IPS DF 6.9 (cell line): Measurements from ENCODE around the gene AGL.

Experiments
- DNase-seq: peaks from one replicate; pipeline ENCODE4 v3.0.0-alpha.2; 2013; ENCODE audit warnings: low read depth, low spot score
- H3K27ac ChIP-seq: one replicate; pipeline ENCODE4 v1.5.1; 2013; ENCODE audit warnings: low read length, control low read depth
- H3K27me3 ChIP-seq: 2 replicates; pipeline ENCODE4 v1.6.1; 2013; ENCODE audit warnings: mild to moderate bottlenecking, low read length; ENCODE audit not compliant: control insufficient read depth, insufficient read depth
- H3K36me3 ChIP-seq: 2 replicates; pipeline ENCODE4 v1.6.1; 2013; ENCODE audit warnings: low read length; ENCODE audit not compliant: control insufficient read depth, insufficient read depth
- H3K4me1 ChIP-seq: 2 replicates; pipeline ENCODE4 v1.6.1; 2013; ENCODE audit warnings: low read length; ENCODE audit not compliant: control insufficient read depth, insufficient read depth
- H3K4me3 ChIP-seq: 2 replicates; pipeline ENCODE4 v1.5.1; 2013; ENCODE audit warnings: mild to moderate bottlenecking, low read length
- H3K9me3 ChIP-seq: 2 replicates; pipeline ENCODE4 v1.6.1; 2013; ENCODE audit warnings: low read length, inconsistent platforms; ENCODE audit not compliant: control insufficient read depth, insufficient read depth
- WGBS: extraction: QIAGEN DNeasy Blood & Tissue Kit; methylation state at CpG from one replicate; pipeline ENCODE4 v1.1.7; 2013; ENCODE audit warnings: mixed read lengths, missing lambda C conversion rate; ENCODE audit not compliant: insufficient read length, insufficient coverage; 5-methylcytosine and 5-hydroxymethylcytosine counted together

Gene AGL

DNA sequence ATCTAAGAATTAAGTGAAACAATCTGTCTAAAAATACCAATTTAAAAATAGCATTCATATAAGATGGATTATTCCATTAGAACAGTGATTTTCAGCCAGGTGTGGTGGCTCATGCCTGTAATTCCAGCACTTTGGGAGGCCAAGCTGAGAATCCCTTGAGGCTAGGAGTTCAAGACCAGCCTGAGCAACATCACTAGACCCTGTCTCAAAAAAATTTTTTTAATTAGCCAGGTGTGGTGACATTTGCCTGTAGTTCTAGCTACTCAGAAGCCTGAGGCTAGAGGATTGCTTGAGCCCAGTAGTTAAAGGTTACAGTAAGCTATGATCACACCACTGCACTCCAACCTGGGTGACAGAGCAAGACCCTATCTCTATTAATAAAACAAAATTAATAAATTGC, 84.6 kb downstream of the AGL start:
- no peak overlapping the region for H3K27ac ChIP-seq
- no peaks in the 10 kb centered on the region for H3K9me3 ChIP-seq
- no peaks in the 10 kb centered on the region for H3K4me1 ChIP-seq
- DNase-seq = no peak
- no peaks in the 10 kb centered on the region for H3K27me3 ChIP-seq
- H3K36me3 ChIP-seq = no peaks in the 10 kb centered on the region
- no peak overlapping the region for H3K4me3 ChIP-seq

DNA sequence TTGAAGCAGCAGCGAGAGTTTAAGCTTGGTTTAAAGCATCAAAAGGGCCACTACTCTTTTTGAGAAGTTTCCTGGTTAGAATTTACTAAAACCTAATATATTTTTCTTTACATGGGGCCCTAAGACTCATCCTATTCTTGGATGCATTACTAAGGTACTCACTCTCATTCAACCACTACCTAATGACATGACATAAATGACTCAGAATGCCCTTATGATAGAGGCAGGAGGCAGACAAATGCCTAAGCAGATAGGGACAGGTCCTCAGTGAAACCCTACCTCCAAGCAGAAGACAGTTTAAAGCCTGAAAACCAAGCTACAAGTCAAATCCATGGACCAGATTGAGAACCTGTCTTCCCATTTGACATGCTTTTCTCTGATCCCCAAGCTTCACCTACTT, 85.4 kb downstream of the AGL start:
- whole genome bisulfite sequencing = no CpG with 5 or more reads among the region's 1 CpG
- H3K27me3 ChIP-seq = no peaks in the 10 kb centered on the region
- H3K4me1 ChIP-seq = no peaks in the 10 kb centered on the region
- no peak for DNase-seq
- no peak overlapping the region for H3K4me3 ChIP-seq
- H3K27ac ChIP-seq = no peak overlapping the region
- no peaks in the 10 kb centered on the region for H3K9me3 ChIP-seq
- no peaks in the 10 kb centered on the region for H3K36me3 ChIP-seq

DNA sequence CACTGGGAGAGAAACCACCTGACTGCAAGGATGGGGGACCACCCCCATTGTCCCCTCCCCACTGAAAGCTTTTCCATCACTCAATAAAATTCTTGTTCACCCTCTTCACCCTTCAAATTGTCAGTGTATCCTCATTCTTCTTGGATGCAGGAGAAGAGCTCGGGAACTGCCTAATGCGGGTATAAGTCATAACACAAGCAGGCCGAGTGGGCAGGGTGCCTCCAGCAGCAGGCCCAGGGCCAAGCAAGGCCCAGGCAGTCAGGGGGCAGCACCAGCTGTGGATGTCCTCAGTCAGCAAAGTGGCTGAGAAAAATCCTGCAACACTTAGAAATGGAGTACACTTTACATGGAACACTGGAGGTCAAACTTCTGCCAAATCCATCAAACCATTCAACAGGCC, 85.9 kb downstream of the AGL start:
- Histone ChIP-seq H3K4me3 (no peak overlapping the region), H3K36me3 (no peaks in the 10 kb centered on the region), H3K4me1 (no peaks in the 10 kb centered on the region), H3K9me3 (no peaks in the 10 kb centered on the region), H3K27ac (no peak overlapping the region), H3K27me3 (no peaks in the 10 kb centered on the region)
- WGBS = no CpG with 5 or more reads among the region's 3 CpGs
- DNase-seq = no peak

- no peaks in the 10 kb centered on the region for H3K9me3 ChIP-seq
- H3K27ac ChIP-seq = no peak overlapping the region
- WGBS = no CpG with 5 or more reads among the region's 1 CpG
Measured at GRCh38 chr1:99942723-99943122, 92.6 kb downstream of the AGL start.

GRCh38 chr1:99943223-99943794, 93.1 kb downstream of the AGL start:
- H3K27ac ChIP-seq = no peak overlapping the region
- DNase-seq = no peak
- no peak overlapping the region for H3K4me3 ChIP-seq
- WGBS = no CpG with 5 or more reads among the region's 7 CpGs
- no peaks in the 10 kb centered on the region for H3K9me3 ChIP-seq
- no peaks in the 10 kb centered on the region for H3K27me3 ChIP-seq
- no peaks in the 10 kb centered on the region for H3K36me3 ChIP-seq
- H3K4me1 ChIP-seq = no peaks in the 10 kb centered on the region

More at GRCh38 chr1:99942723-99943122, 92.6 kb downstream of the AGL start:
- Histone ChIP-seq H3K27me3 (no peaks in the 10 kb centered on the region), H3K4me1 (no peaks in the 10 kb centered on the region), H3K36me3 (no peaks in the 10 kb centered on the region), H3K4me3 (no peak overlapping the region)
- DNase-seq = no peak

DNA sequence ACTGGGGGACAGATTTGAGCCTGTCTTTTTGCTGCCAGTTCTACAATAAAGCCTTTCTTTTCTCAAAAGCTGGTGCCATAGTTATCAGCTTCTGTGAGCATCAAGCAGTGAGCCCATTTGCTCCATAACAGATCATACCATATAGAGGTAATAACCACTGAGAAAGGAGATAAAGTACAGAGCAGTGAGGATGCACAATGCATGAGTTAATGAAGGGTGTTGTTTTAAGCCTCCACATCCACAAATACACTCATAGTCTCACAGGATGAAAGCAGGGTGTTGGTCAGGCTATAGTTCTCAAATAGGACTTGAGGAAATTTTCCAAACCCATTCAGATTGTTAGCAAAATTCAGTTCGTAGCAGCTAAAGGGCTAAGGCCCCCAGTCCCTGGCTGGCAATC, 94.0 kb downstream of the AGL start:
- Histone ChIP-seq H3K36me3 (no peaks in the 10 kb centered on the region), H3K4me1 (no peaks in the 10 kb centered on the region), H3K27ac (no peak overlapping the region), H3K27me3 (no peaks in the 10 kb centered on the region), H3K9me3 (no peaks in the 10 kb centered on the region), H3K4me3 (no peak overlapping the region)
- no peak for DNase-seq
- no CpG with 5 or more reads among the region's 1 CpG for WGBS

DNA sequence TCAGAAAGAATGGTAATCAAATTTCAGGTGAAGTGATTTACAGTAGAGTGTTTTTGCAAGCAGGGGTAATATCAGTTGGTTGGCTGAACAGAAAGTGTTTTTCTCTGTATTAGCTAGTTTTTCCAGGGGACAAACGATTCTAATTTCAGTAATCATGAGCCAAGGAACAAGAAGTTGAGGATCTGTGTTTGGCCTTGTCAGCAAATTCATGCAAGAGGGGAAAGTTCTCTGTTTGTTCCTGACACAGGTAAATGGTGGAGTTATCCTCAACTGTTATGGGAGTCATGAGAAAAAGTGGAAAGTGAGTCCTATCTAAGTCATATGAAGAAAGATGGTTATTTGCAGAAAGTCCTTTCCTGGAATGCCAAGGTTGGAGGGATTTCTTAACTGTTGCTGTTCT, 95.0 kb downstream of the AGL start:
- no peaks in the 10 kb centered on the region for H3K9me3 ChIP-seq
- no peak overlapping the region for H3K27ac ChIP-seq
- no peaks in the 10 kb centered on the region for H3K4me1 ChIP-seq
- no peaks in the 10 kb centered on the region for H3K36me3 ChIP-seq
- no CpG with 5 or more reads among the region's 1 CpG for WGBS
- H3K4me3 ChIP-seq = no peak overlapping the region
- DNase-seq = no peak
- H3K27me3 ChIP-seq = no peaks in the 10 kb centered on the region

- no CpG with 5 or more reads among the region's 3 CpGs for WGBS
- H3K27ac ChIP-seq = no peak overlapping the region
- H3K4me1 ChIP-seq = no peaks in the 10 kb centered on the region
- no peaks in the 10 kb centered on the region for H3K27me3 ChIP-seq
- no peaks in the 10 kb centered on the region for H3K9me3 ChIP-seq
- H3K4me3 ChIP-seq = no peak overlapping the region
- no peak for DNase-seq
- no peaks in the 10 kb centered on the region for H3K36me3 ChIP-seq
Measured at GRCh38 chr1:99950486-99950885, 100.3 kb downstream of the AGL start.

DNA sequence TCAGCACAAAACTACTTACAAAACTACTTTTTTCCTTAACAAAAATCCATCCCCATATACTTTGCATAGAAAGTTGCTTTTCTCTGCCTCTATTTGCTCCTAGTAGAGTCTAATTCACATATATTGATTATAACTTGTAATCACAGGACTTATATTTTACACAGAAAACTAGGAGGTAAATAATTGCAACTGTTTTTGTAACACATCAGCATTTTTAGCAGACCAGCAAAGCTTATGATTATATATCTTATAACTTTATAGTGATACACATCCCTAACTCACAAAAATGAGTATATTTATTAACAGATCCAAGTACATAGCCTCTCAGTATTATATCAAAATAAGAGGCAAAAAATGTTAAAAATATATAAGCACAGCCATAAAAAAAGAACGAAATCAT, 102.4 kb downstream of the AGL start:
- no peaks in the 10 kb centered on the region for H3K9me3 ChIP-seq
- H3K27me3 ChIP-seq = no peaks in the 10 kb centered on the region
- H3K27ac ChIP-seq = no peak overlapping the region
- no peak overlapping the region for H3K4me3 ChIP-seq
- no peaks in the 10 kb centered on the region for H3K4me1 ChIP-seq
- H3K36me3 ChIP-seq = no peaks in the 10 kb centered on the region
- DNase-seq = no peak
- no CpG with 5 or more reads among the region's 1 CpG for WGBS

DNA sequence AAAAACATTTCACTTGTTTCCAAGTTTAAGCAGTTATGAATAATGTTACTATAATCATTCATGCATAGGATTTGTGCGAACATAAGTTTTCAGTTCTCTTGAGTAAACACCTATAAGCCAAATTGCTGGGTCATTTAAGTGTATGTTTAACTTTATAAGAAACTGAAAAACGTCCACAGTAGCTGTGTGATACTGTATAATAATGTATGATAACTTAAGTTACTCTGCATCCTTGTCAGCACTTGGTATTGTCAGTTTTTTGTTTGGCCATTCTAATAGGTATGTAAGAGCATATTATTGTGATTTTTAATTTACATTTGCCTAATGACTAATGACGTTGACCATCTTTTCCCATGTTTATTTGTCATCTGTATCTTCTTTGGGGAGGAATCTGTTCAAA, 105.2 kb downstream of the AGL start:
- no CpG with 5 or more reads among the region's 3 CpGs for WGBS
- Histone ChIP-seq H3K27me3 (no peaks in the 10 kb centered on the region; the same call in 1 of the 2 replicates), H3K4me1 (no peaks in the 10 kb centered on the region; the same call in 1 of the 2 replicates)

GRCh38 chr1:99956755-99957154, 106.6 kb downstream of the AGL start:
- no peak for DNase-seq
- Histone ChIP-seq H3K4me1 (no peaks in the 10 kb centered on the region; the same call in 1 of the 2 replicates), H3K27me3 (no peaks in the 10 kb centered on the region; the same call in 1 of the 2 replicates), H3K36me3 (no peaks in the 10 kb centered on the region), H3K27ac (no peak overlapping the region), H3K9me3 (no peaks in the 10 kb centered on the region), H3K4me3 (no peak overlapping the region)
- no CpG with 5 or more reads among the region's 2 CpGs for WGBS

More for the DNA sequence above, 105.2 kb downstream of the AGL start:
- no peaks in the 10 kb centered on the region for H3K9me3 ChIP-seq
- no peak overlapping the region for H3K27ac ChIP-seq
- DNase-seq = no peak
- no peaks in the 10 kb centered on the region for H3K36me3 ChIP-seq
- no peak overlapping the region for H3K4me3 ChIP-seq
